ENCODE results near the gene SENP6. TPM values are rescaled to one million over a fixed set of nuclear protein-coding genes. Genes with fewer than 3 reads are reported as not detected.
A peak's percentile ranks its signal among the peaks of the same experiment; 100 is the strongest.

The SENP6 gene
- total RNA-seq, 1 experiment from 2014 or later = 116 TPM

- Histone ChIP-seq H3K27me3 (ENCODE audit: insufficient read depth, low read length) (no peaks in the 10 kb centered on the region), H2AK5ac (ENCODE audit: insufficient read length, low read length) (no peak overlapping the region), H2BK120ac (ENCODE audit: low read depth, low read length, poor library complexity, severe bottlenecking) (no peak overlapping the region), H4K91ac (ENCODE audit: insufficient read length, low read depth, low read length) (no peak overlapping the region), H4K20me1 (ENCODE audit: control insufficient read depth, insufficient read depth, insufficient read length) (no peaks in the 10 kb centered on the region), H3K79me1 (ENCODE audit: insufficient read depth, low read depth, low read length, poor library complexity, severe bottlenecking) (no peaks in the 10 kb centered on the region), H3K18ac (ENCODE audit: insufficient read length, low read depth, low read length) (no peak overlapping the region), H2BK5ac (ENCODE audit: insufficient read length, low read length) (no peak overlapping the region), H3K79me2 (ENCODE audit: insufficient read depth, low read length) (no peaks in the 10 kb centered on the region), H3K4me1 (ENCODE audit: insufficient read depth, low read length) (no peaks in the 10 kb centered on the region), H3K4ac (ENCODE audit: low read depth, low read length) (no peak overlapping the region), H3K23me2 (ENCODE audit: insufficient read length, low read depth, low read length, poor library complexity, severe bottlenecking) (no peaks in the 10 kb centered on the region), H3K23ac (ENCODE audit: insufficient read length, low read depth, low read length) (no peak overlapping the region), H3K27ac (ENCODE audit: insufficient read length, low read depth, low read length) (no peak overlapping the region), H3K9me3 (ENCODE audit: control insufficient read depth, low read depth, low read length) (no peaks in the 10 kb centered on the region), H3K4me2 (ENCODE audit: insufficient read depth, insufficient read length, low read length) (no peak overlapping the region), H2BK15ac (ENCODE audit: low read depth, low read length) (no peak overlapping the region), H4K5ac (ENCODE audit: insufficient read length, low read depth, low read length) (no peak overlapping the region), H3K14ac (ENCODE audit: insufficient read depth, low read length) (no peak overlapping the region), H3K56ac (ENCODE audit: insufficient read length, low read depth, low read length) (no peak overlapping the region), H2BK12ac (ENCODE audit: insufficient read length, low read depth, low read length) (no peak overlapping the region), H3K9ac (ENCODE audit: extremely low read depth, insufficient read length, low read length) (no peak overlapping the region), H4K8ac (replicated peaks; ENCODE audit: insufficient read length, low read depth, low read length) (no peak overlapping the region), H2BK20ac (ENCODE audit: low read depth, low read length, poor library complexity, severe bottlenecking) (no peak overlapping the region), H2AFZ (ENCODE audit: low read length) (no peak overlapping the region), H3T11ph (ENCODE audit: low read length) (no peak overlapping the region)
- Mint-ChIP-seq H3K36me3 (ENCODE audit: insufficient read depth in 1 of 3, low read depth in 3 of 3) (peaks cover 0 to 12% (median 0%) of the 10 kb centered on the region in 3 experiments; a peak in 3 of 7 replicates), H3K4me1 (peaks cover 14 to 18% of the 10 kb centered on the region in 2 experiments), H3K27ac (0 out of 7 replicates have a peak overlapping the region, but pooled peaks of 1 of the 3 experiments have one; percentile 44), H3K27me3 (ENCODE audit: low read depth) (no peaks in the 10 kb centered on the region), H3K9me3 (no peaks in the 10 kb centered on the region), H3K4me3 (no peak overlapping the region)
- TF ChIP-seq, protein P1, sequence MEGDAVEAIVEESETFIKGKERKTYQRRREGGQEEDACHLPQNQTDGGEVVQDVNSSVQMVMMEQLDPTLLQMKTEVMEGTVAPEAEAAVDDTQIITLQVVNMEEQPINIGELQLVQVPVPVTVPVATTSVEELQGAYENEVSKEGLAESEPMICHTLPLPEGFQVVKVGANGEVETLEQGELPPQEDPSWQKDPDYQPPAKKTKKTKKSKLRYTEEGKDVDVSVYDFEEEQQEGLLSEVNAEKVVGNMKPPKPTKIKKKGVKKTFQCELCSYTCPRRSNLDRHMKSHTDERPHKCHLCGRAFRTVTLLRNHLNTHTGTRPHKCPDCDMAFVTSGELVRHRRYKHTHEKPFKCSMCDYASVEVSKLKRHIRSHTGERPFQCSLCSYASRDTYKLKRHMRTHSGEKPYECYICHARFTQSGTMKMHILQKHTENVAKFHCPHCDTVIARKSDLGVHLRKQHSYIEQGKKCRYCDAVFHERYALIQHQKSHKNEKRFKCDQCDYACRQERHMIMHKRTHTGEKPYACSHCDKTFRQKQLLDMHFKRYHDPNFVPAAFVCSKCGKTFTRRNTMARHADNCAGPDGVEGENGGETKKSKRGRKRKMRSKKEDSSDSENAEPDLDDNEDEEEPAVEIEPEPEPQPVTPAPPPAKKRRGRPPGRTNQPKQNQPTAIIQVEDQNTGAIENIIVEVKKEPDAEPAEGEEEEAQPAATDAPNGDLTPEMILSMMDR (conservative IDR thresholded peaks at IDR 0.05) = no peak
- no CpG with 5 or more reads among the region's 8 CpGs for WGBS (ENCODE audit: extremely low coverage, insufficient read length, low lambda C conversion rate)
- no peak for DNase-seq
Observed at GRCh38 chr6:75762063-75762462, 160.4 kb downstream of the SENP6 start.

All from H9 (cell line).